CD8-positive, alpha-beta memory T cell (primary cell): ENCODE measurements around the gene FOXI1. TPM values are rescaled to one million over a fixed set of nuclear protein-coding genes. Genes with fewer than 3 reads are reported as not detected.

Source experiments
- CTCF ChIA-PET: fragments of 350-600 bp; sonication (Branson Sonifier 250); formaldehyde crosslinking; loops from one replicate; lab custom pipeline; 2021; ENCODE audit warnings: antibody characterized with exemption; lab: Charles Lee
- POLR2A ChIA-PET: fragments of 350-600 bp; sonication (Branson Sonifier 250); formaldehyde crosslinking; loops from one replicate; lab custom pipeline; 2021; ENCODE audit warnings: antibody characterized with exemption; lab: Charles Lee
- DNase-seq, 5 donors: peaks; one replicate each; pipeline versions ENCODE4 v3.0.0 to v3.0.0-alpha.2; 2020 to 2022; ENCODE audit warnings: mixed read lengths in 1 of 5
- H3K27ac ChIP-seq: one replicate; pipeline ENCODE4 v1.7.0; 2013; ENCODE audit warnings: low read depth, mild to moderate bottlenecking, low read length, moderate library complexity
- H3K27me3 ChIP-seq: 2 replicates; pipeline ENCODE4 v1.7.0; 2013; ENCODE audit warnings: low read length, mild to moderate bottlenecking; ENCODE audit not compliant: insufficient read depth, poor library complexity, severe bottlenecking
- H3K36me3 ChIP-seq: 2 replicates; pipeline ENCODE4 v1.7.0; 2013; ENCODE audit warnings: mild to moderate bottlenecking, low read length, moderate library complexity; ENCODE audit not compliant: insufficient read depth
- H3K4me1 ChIP-seq: 2 replicates; pipeline ENCODE4 v1.7.0; 2013; ENCODE audit warnings: mild to moderate bottlenecking, low read length, moderate library complexity; ENCODE audit not compliant: insufficient read depth
- H3K4me3 ChIP-seq: 2 replicates; pipeline ENCODE4 v1.7.0; 2013; ENCODE audit warnings: mild to moderate bottlenecking, low read length
- H3K9me3 ChIP-seq: 2 replicates; pipeline ENCODE4 v1.7.0; 2013; ENCODE audit warnings: mild to moderate bottlenecking, low read length
- H3K27ac Mint-ChIP-seq, 8 donors: one replicate each; pipeline ENCODE4 v1.8.0; 2020 to 2021; ENCODE audit warnings: mixed read lengths in 8 of 8, mild to moderate bottlenecking in 6 of 8, inconsistent platforms in 3 of 8, moderate library complexity in 3 of 8
- H3K27me3 Mint-ChIP-seq, 2 donors: one replicate each; pipeline ENCODE4 v1.8.0; 2020 to 2021; ENCODE audit warnings: mixed read lengths in 2 of 2, mild to moderate bottlenecking in 1 of 2, moderate library complexity in 1 of 2
- H3K36me3 Mint-ChIP-seq, 3 donors: one replicate each; pipeline ENCODE4 v1.8.0; 2020 to 2021; ENCODE audit warnings: mixed read lengths in 3 of 3, inconsistent platforms in 1 of 3, mild to moderate bottlenecking in 1 of 3
- H3K4me1 Mint-ChIP-seq, 3 donors: one replicate each; pipeline ENCODE4 v1.8.0; 2020 to 2021; ENCODE audit warnings: mixed read lengths in 3 of 3, inconsistent platforms in 1 of 3, mild to moderate bottlenecking in 1 of 3
- H3K4me3 Mint-ChIP-seq, 7 donors: one replicate each; pipeline ENCODE4 v1.8.0; 2020 to 2021; ENCODE audit warnings: mixed read lengths in 7 of 7, mild to moderate bottlenecking in 6 of 7, moderate library complexity in 4 of 7, inconsistent platforms in 2 of 7
- H3K9me3 Mint-ChIP-seq, 5 donors: one replicate each; pipeline ENCODE4 v1.8.0; 2020 to 2022; ENCODE audit warnings: mixed read lengths in 5 of 5, mild to moderate bottlenecking in 3 of 5, moderate library complexity in 2 of 5, inconsistent platforms in 1 of 5
- polyA plus RNA-seq: library from polyadenylated mRNA; unstranded; fragments of 300-500 nt; fragmentation: Illumina TruSeq; gene quantifications from one replicate; pipeline ENCODE4 v1.2.3, GENCODE V29; 2021
- total RNA-seq, 2 experiments: library from RNA; stranded (reverse); gene quantifications; one replicate each; pipeline ENCODE4 v1.2.3, GENCODE V29; 2021

The FOXI1 gene
- total and polyA plus RNA-seq, 3 experiments from 2014 or later = not detected

DNA sequence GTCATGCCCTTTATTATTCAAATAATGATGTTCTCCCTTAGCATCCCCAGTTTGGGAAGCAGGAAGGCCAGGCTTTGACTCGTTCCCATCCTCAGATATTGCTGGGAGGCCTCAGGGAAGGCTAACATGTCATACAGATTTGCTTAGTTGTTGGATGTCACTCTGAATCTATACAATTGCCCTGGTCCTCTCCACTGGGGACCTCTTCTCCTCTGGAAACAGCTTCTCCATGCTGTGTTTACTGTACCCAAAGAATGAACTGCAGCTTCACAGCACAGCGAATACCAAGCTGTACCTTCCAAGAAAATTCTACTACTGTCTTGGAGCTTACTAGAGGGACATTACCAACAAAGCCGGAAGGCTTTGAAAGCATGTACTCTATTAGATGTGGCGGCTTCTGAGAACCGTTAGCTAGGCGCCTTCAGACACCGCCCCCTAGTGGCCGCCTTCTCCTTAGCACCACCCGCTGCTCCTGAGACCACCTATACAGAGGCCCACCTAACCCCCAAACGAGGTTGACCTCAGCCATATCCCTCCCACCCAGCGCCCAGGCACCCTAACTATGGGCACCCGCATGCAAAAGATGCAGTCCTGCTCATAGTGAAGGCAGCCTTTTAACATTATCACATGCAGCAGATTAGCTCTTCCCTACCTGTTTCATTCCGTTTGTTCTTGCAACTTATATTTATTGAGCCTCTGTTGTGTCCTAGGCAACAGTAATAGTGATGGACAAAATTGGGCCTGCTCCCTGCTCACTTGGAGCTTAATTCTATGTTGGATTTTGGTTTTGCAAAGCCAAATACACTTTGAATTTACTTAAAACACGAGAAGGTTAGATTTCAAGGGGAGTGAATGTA lies 34.9 kb upstream of the FOXI1 start:
- H3K36me3 ChIP-seq = peaks cover 46% of the 10 kb centered on the region
- Mint-ChIP-seq H3K27me3 (no peaks in the 10 kb centered on the region), H3K4me3 (no peak overlapping the region), H3K9me3 (no peaks in the 10 kb centered on the region), H3K36me3 (peaks cover 38 to 92% (median 49%) of the 10 kb centered on the region in 3 donors), H3K27ac (peak overlapping the region in 1 of 8 donors; percentile 15), H3K4me1 (no peaks in the 10 kb centered on the region)
- DNase-seq = no peak
- no peak overlapping the region for H3K27ac ChIP-seq
- CTCF ChIA-PET = interaction anchor here (0.8 to 1.2 kb wide), 3 partner anchors 11 to 53 kb away, joined by 3 to 4 read pairs (median 4); no protein-coding TSS in a partner anchor
- no peaks in the 10 kb centered on the region for H3K4me1 ChIP-seq
- H3K27me3 ChIP-seq = no peaks in the 10 kb centered on the region
- no peak overlapping the region for H3K4me3 ChIP-seq
- no peaks in the 10 kb centered on the region for H3K9me3 ChIP-seq
- POLR2A ChIA-PET = no interaction called here

DNA sequence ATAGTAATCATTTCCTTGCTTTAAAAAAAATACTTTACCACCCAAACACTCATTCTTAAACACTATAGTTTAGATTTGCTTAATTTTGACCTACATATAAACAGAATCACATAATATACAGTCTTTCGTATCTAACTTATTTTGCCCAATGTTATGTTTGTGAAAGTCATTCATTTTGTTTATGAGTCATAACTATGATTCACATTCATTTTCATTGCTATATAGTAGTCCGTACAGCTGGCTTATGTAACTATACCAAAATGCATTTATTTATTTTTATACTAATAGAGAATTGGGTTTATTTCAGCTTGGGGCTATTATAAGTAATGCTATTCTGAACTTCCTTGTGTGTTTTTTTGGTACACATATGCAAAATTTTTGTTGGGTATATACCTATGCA lies 33.9 kb upstream of the FOXI1 start:
- Mint-ChIP-seq H3K4me3 (no peak overlapping the region), H3K4me1 (no peaks in the 10 kb centered on the region), H3K27ac (no peak overlapping the region), H3K9me3 (no peaks in the 10 kb centered on the region), H3K27me3 (no peaks in the 10 kb centered on the region), H3K36me3 (peaks cover 36 to 95% (median 48%) of the 10 kb centered on the region in 3 donors)
- CTCF ChIA-PET = interaction anchor here (0.8 to 0.9 kb wide), 2 partner anchors 12 to 54 kb away, joined by 3 to 4 read pairs; no protein-coding TSS in a partner anchor
- no peaks in the 10 kb centered on the region for H3K9me3 ChIP-seq
- H3K27me3 ChIP-seq = no peaks in the 10 kb centered on the region
- H3K4me1 ChIP-seq = no peaks in the 10 kb centered on the region
- DNase-seq = no peak
- H3K4me3 ChIP-seq = no peak overlapping the region
- H3K27ac ChIP-seq = no peak overlapping the region
- POLR2A ChIA-PET = no interaction called here
- peaks cover 55% of the 10 kb centered on the region for H3K36me3 ChIP-seq

DNA sequence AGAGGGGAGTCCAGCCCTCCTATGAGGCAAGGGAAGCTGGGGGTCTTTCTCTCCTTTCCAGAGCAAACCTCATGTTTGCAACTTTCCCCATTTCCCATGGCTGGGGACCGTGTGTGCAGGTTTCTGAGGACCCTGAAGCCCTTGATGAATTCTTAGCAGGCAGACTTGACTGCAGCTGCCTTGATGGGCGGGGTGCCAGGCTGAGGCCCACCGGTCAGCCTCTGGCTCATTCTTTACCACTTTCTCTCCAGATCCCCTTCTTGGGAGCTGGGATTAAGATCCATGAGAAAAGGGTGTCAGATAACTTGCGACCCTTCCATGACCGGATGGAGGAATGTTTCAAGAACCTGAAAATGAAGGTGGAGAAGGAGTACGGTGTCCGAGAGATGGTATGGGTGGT lies 30.0 kb upstream of the FOXI1 start:
- Histone ChIP-seq H3K4me3 (no peak overlapping the region), H3K4me1 (no peaks in the 10 kb centered on the region), H3K27ac (no peak overlapping the region), H3K27me3 (no peaks in the 10 kb centered on the region), H3K36me3 (peaks cover 62% of the 10 kb centered on the region), H3K9me3 (no peaks in the 10 kb centered on the region)
- H3K27ac Mint-ChIP-seq = peak overlapping the region in 1 of 8 donors; percentile 20
- H3K4me1 Mint-ChIP-seq = no peaks in the 10 kb centered on the region
- CTCF ChIA-PET = no interaction called here
- no peak overlapping the region for H3K4me3 Mint-ChIP-seq
- H3K9me3 Mint-ChIP-seq = no peaks in the 10 kb centered on the region
- H3K27me3 Mint-ChIP-seq = no peaks in the 10 kb centered on the region
- peaks cover 16 to 95% (median 37%) of the 10 kb centered on the region in 3 donors for H3K36me3 Mint-ChIP-seq
- no peak for DNase-seq
- POLR2A ChIA-PET = no interaction called here

DNA sequence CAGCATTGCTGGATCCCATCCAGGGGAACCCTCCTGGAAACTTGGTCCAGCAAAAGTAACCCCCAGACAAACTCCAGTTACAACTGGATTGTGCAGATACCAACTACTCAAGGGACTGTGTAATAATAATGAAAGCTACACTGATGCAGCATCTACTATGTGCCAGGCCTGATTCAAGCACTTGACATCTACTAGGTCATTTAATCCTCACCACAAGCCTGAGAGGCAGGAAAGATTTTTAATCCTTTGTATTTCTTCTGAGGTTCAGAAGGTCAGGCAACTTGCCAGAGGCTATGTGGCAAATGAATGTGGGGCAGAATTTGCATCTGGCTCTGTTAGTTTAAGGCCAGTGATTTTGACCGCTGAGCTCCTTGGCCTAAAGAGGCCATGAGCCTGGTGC lies 29.5 kb upstream of the FOXI1 start:
- no peaks in the 10 kb centered on the region for H3K27me3 ChIP-seq
- no peaks in the 10 kb centered on the region for H3K27me3 Mint-ChIP-seq
- H3K4me3 Mint-ChIP-seq = no peak overlapping the region
- H3K4me3 ChIP-seq = no peak overlapping the region
- H3K9me3 Mint-ChIP-seq = no peaks in the 10 kb centered on the region
- H3K9me3 ChIP-seq = no peaks in the 10 kb centered on the region
- no peaks in the 10 kb centered on the region for H3K4me1 Mint-ChIP-seq
- H3K36me3 Mint-ChIP-seq = peaks cover 11 to 95% (median 35%) of the 10 kb centered on the region in 3 donors
- H3K4me1 ChIP-seq = no peaks in the 10 kb centered on the region
- no peak for DNase-seq
- H3K27ac ChIP-seq = no peak overlapping the region
- POLR2A ChIA-PET = no interaction called here
- CTCF ChIA-PET = no interaction called here
- H3K27ac Mint-ChIP-seq = no peak overlapping the region
- peaks cover 67% of the 10 kb centered on the region for H3K36me3 ChIP-seq

DNA sequence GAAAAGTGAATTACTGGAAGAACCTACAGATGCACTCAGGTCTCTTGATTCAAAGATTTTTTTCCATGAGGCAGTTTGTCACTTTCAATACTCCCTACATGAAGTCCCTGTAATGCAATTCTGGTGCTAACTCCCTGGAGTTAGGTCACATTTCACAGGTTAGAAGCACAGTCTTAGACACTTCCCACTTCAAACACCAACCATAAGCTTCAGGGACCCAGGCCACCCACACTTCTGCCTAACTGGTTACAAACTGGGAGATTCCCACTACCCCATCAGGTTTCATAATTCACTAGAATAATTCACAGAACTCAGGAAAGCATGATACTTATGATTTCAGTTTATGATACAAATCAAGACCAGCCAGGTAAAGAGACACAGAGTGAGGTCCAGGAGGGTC lies 29.0 kb upstream of the FOXI1 start:
- no peak for DNase-seq
- Histone ChIP-seq H3K4me1 (no peaks in the 10 kb centered on the region), H3K4me3 (no peak overlapping the region), H3K36me3 (peaks cover 70% of the 10 kb centered on the region), H3K27me3 (no peaks in the 10 kb centered on the region), H3K27ac (no peak overlapping the region), H3K9me3 (no peaks in the 10 kb centered on the region)
- H3K4me1 Mint-ChIP-seq = no peaks in the 10 kb centered on the region
- H3K27ac Mint-ChIP-seq = peak overlapping the region in 1 of 8 donors; percentile 72
- ChIA-PET POLR2A (no interaction called here), CTCF (no interaction called here)
- peaks cover 12 to 95% (median 33%) of the 10 kb centered on the region in 3 donors for H3K36me3 Mint-ChIP-seq
- H3K9me3 Mint-ChIP-seq = no peaks in the 10 kb centered on the region
- H3K4me3 Mint-ChIP-seq = peak overlapping the region in 1 of 7 donors; percentile 40
- H3K27me3 Mint-ChIP-seq = no peaks in the 10 kb centered on the region

DNA sequence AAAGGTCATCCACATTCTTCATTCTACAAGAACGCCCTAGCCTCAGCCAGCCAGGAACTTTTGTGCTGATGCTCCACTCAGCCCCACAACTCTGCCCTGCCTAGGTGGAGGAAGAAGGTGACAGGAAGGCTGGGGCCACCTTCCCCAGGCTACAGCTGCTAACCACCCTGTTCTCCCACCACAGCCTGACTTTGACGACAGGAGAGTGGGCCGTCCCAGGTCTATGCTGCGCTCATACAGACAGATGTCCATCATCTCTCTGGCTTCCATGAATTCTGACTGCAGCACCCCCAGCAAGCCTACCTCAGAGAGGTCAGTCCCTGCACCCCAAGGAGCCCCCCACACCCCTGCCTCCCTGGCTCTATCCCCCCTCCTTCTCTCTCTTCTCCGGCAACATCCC lies 28.2 kb upstream of the FOXI1 start:
- no peak overlapping the region for H3K4me3 Mint-ChIP-seq

DNA sequence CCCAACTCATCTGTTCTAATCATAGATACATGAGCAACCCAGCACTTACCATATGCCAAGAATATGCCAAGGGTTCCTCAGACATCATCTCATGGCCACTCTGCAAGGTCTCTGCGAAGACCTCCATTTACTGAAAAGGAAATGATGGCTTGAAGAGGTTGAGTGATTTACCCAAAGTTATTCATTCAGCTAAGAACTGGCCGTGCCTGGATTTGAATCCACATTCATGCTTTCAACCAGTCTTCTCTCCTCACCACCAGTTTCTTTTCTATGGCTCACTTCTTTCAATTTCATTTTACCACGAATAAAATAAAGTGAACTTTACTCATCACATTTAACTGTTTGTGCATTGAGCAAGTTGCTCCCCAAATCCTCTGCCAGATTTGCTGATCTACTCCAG lies 27.2 kb upstream of the FOXI1 start:
- DNase-seq = no peak
- ChIA-PET CTCF (no interaction called here), POLR2A (no interaction called here)
- Histone ChIP-seq H3K9me3 (no peaks in the 10 kb centered on the region), H3K27ac (no peak overlapping the region), H3K36me3 (peaks cover 74% of the 10 kb centered on the region), H3K27me3 (no peaks in the 10 kb centered on the region), H3K4me3 (no peak overlapping the region), H3K4me1 (no peaks in the 10 kb centered on the region)
- H3K36me3 Mint-ChIP-seq = peaks cover 24 to 97% (median 41%) of the 10 kb centered on the region in 3 donors
- H3K27me3 Mint-ChIP-seq = no peaks in the 10 kb centered on the region
- H3K4me1 Mint-ChIP-seq = no peaks in the 10 kb centered on the region
- H3K4me3 Mint-ChIP-seq = no peak overlapping the region
- peak overlapping the region in 1 of 8 donors; percentile 22 for H3K27ac Mint-ChIP-seq
- no peaks in the 10 kb centered on the region for H3K9me3 Mint-ChIP-seq

More for the DNA sequence above, 28.2 kb upstream of the FOXI1 start:
- no peaks in the 10 kb centered on the region for H3K27me3 Mint-ChIP-seq
- H3K27ac ChIP-seq = no peak overlapping the region
- ChIA-PET POLR2A (no interaction called here), CTCF (no interaction called here)
- H3K9me3 Mint-ChIP-seq = no peaks in the 10 kb centered on the region
- peaks cover 19 to 96% (median 39%) of the 10 kb centered on the region in 3 donors for H3K36me3 Mint-ChIP-seq
- no peaks in the 10 kb centered on the region for H3K9me3 ChIP-seq
- no peaks in the 10 kb centered on the region for H3K4me1 Mint-ChIP-seq
- DNase-seq = no peak
- H3K36me3 ChIP-seq = peaks cover 71% of the 10 kb centered on the region
- no peak overlapping the region for H3K4me3 ChIP-seq
- H3K27ac Mint-ChIP-seq = no peak overlapping the region
- H3K4me1 ChIP-seq = no peaks in the 10 kb centered on the region
- H3K27me3 ChIP-seq = no peaks in the 10 kb centered on the region

DNA sequence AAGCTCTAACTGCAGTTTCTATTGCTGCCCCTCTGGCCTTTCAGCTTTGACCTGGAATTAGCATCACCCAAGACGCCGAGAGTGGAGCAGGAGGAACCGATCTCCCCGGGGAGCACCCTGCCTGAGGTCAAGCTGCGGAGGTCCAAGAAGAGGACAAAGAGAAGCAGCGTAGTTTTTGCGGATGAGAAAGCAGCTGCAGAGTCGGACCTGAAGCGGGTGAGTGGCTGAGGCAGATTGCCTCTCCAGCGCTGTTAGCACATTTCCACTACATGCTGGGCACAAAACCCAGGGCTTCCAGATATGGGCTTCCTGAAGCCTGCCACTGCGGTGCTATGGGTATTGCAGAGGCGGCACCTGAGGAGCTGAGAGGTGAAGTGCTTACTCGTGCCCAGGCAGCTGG lies 26.8 kb upstream of the FOXI1 start:
- Histone ChIP-seq H3K4me1 (no peaks in the 10 kb centered on the region), H3K4me3 (no peak overlapping the region), H3K9me3 (no peaks in the 10 kb centered on the region), H3K27me3 (no peaks in the 10 kb centered on the region), H3K27ac (no peak overlapping the region), H3K36me3 (peaks cover 78% of the 10 kb centered on the region)
- Mint-ChIP-seq H3K27ac (no peak overlapping the region), H3K27me3 (no peaks in the 10 kb centered on the region), H3K4me1 (no peaks in the 10 kb centered on the region), H3K4me3 (no peak overlapping the region), H3K9me3 (peaks cover 0 to 2% (median 0%) of the 10 kb centered on the region in 5 donors), H3K36me3 (peaks cover 29 to 98% (median 46%) of the 10 kb centered on the region in 3 donors)
- POLR2A ChIA-PET = no interaction called here
- DNase-seq = no peak
- CTCF ChIA-PET = no interaction called here
